ENCODE measurements around the gene FAM217B.

The FAM217B gene

DNA sequence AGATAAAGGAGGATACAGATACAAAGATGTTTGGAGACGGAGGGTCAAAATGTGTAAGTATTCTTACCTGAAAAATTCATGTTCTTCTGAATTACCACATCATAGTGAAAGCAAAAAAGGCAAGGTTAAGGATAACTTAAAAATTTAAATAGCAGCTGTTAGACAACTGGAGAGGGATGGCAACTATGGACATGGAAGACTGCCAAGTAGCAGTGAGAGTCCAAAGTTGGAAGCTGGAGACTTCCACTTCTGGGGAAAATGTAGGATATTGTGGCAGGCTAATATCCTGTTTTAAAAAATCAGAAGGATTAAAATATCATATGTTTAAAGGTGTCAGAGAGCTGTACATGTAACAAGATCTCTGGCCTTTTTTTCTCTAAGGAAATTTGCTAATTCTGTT lies 36.6 kb upstream of the FAM217B start:
- no peak for DNase-seq (ENCODE audit: low read depth in 1 of 2, low spot score in 1 of 2)
- Histone ChIP-seq H3K27me3 (ENCODE audit: insufficient read depth, poor library complexity, severe bottlenecking) (peaks cover 10% of the 10 kb centered on the region), H3K4me3 (replicated peaks; ENCODE audit: insufficient read depth, low read length) (no peak overlapping the region), H3K27ac (replicated peaks) (no peak overlapping the region)
- TF ChIP-seq CTCF (IDR thresholded peaks at IDR 0.05; ENCODE audit: insufficient read depth, low read length) (no peak), SPI1 (IDR thresholded peaks at IDR 0.05; ENCODE audit: borderline replicate concordance, low read depth) (no peak), GABPA (IDR thresholded peaks at IDR 0.05; ENCODE audit: low read depth) (no peak), POLR2AphosphoS5 (IDR thresholded peaks at IDR 0.05; ENCODE audit: low read depth) (no peak)
- TF ChIP-seq, protein P1, sequence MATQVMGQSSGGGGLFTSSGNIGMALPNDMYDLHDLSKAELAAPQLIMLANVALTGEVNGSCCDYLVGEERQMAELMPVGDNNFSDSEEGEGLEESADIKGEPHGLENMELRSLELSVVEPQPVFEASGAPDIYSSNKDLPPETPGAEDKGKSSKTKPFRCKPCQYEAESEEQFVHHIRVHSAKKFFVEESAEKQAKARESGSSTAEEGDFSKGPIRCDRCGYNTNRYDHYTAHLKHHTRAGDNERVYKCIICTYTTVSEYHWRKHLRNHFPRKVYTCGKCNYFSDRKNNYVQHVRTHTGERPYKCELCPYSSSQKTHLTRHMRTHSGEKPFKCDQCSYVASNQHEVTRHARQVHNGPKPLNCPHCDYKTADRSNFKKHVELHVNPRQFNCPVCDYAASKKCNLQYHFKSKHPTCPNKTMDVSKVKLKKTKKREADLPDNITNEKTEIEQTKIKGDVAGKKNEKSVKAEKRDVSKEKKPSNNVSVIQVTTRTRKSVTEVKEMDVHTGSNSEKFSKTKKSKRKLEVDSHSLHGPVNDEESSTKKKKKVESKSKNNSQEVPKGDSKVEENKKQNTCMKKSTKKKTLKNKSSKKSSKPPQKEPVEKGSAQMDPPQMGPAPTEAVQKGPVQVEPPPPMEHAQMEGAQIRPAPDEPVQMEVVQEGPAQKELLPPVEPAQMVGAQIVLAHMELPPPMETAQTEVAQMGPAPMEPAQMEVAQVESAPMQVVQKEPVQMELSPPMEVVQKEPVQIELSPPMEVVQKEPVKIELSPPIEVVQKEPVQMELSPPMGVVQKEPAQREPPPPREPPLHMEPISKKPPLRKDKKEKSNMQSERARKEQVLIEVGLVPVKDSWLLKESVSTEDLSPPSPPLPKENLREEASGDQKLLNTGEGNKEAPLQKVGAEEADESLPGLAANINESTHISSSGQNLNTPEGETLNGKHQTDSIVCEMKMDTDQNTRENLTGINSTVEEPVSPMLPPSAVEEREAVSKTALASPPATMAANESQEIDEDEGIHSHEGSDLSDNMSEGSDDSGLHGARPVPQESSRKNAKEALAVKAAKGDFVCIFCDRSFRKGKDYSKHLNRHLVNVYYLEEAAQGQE (IDR thresholded peaks at IDR 0.05; ENCODE audit: insufficient replicate concordance, low read depth) = no peak

DNA sequence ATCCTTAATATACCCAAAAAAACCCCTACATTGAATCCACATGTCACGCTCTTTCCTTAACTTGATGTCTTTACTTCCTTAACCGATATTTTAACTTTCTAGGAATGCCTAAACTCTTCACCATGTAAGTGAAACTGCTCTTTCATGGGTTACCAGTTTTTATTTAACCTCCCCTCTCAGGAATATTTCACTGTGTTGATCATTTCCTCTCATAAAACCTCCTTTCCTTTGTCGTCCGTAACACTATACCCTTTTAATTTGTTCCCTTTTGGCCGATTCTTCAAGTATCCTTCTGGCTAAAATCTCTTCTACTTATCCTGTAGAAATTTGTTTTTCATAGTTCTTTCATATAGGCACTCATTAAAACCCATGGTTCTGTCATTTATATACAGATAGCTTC lies 31.3 kb upstream of the FAM217B start:
- TF ChIP-seq SPI1 (IDR thresholded peaks at IDR 0.05; ENCODE audit: borderline replicate concordance, low read depth) = no peak
- no peak for TF ChIP-seq POLR2AphosphoS5 (IDR thresholded peaks at IDR 0.05; ENCODE audit: low read depth)
- no peak for TF ChIP-seq CTCF (IDR thresholded peaks at IDR 0.05; ENCODE audit: insufficient read depth, low read length)
- no peak for TF ChIP-seq GABPA (IDR thresholded peaks at IDR 0.05; ENCODE audit: low read depth)
- TF ChIP-seq, protein P1 (IDR thresholded peaks at IDR 0.05; ENCODE audit: insufficient replicate concordance, low read depth) = no peak
- no peak overlapping the region for H3K4me3 ChIP-seq (replicated peaks; ENCODE audit: insufficient read depth, low read length)
- DNase-seq (ENCODE audit: low read depth in 1 of 2, low spot score in 1 of 2) = no peak

DNA sequence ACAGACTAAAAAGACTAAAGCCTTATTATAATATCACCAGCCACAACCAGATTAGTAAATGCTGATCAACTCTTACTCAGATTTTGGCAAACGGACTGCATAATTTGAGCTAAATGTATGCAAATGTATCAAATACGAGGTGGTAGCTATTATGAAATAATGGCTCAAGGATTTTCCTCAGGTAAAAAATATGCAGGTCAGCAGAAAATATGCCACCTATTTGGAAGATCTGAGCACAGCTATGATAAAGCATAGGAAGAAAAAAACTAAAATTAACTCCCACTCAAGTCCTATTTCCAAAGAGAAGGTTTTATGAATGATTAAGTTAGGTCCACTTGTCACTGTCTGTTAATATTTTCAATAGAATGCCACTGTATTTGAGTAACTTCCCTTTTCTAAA lies 29.1 kb upstream of the FAM217B start:
- no peak overlapping the region for H3K27ac ChIP-seq (replicated peaks)
- no peaks in the 10 kb centered on the region for H3K27me3 ChIP-seq (ENCODE audit: insufficient read depth, poor library complexity, severe bottlenecking)
- TF ChIP-seq SPI1 (IDR thresholded peaks at IDR 0.05; ENCODE audit: borderline replicate concordance, low read depth) (no peak), CTCF (IDR thresholded peaks at IDR 0.05; ENCODE audit: insufficient read depth, low read length) (no peak), POLR2AphosphoS5 (IDR thresholded peaks at IDR 0.05; ENCODE audit: low read depth) (no peak), GABPA (IDR thresholded peaks at IDR 0.05; ENCODE audit: low read depth) (no peak)
- TF ChIP-seq, protein P1 (IDR thresholded peaks at IDR 0.05; ENCODE audit: insufficient replicate concordance, low read depth) = no peak
- H3K4me3 ChIP-seq (replicated peaks; ENCODE audit: insufficient read depth, low read length) = no peak overlapping the region
- no peak for DNase-seq (ENCODE audit: low read depth in 1 of 2, low spot score in 1 of 2)

More for the DNA sequence above, 31.3 kb upstream of the FAM217B start:
- Histone ChIP-seq H3K27me3 (ENCODE audit: insufficient read depth, poor library complexity, severe bottlenecking) (peaks cover 4% of the 10 kb centered on the region), H3K27ac (replicated peaks) (no peak overlapping the region)

All from HL-60 (cell line).